HL-60 (cell line): ENCODE data around the gene SLAMF6.

Experiments
- CTCF ChIP-seq: IDR thresholded peaks from one replicate; pipeline ENCODE4 v1.5.1; 2011; ENCODE audit warnings: low read length, control low read depth, inconsistent platforms; ENCODE audit not compliant: insufficient read depth
- GABPA ChIP-seq: IDR thresholded peaks from 2 replicates; pipeline ENCODE4 v1.6.1; 2012; ENCODE audit warnings: low read depth
- POLR2AphosphoS5 ChIP-seq: IDR thresholded peaks from 2 replicates; pipeline ENCODE4 v1.6.1; 2012; ENCODE audit warnings: low read depth
- REST ChIP-seq: IDR thresholded peaks from 2 replicates; pipeline ENCODE4 v1.6.1; 2012; ENCODE audit warnings: low read depth; ENCODE audit not compliant: insufficient replicate concordance
- SPI1 ChIP-seq: IDR thresholded peaks from 2 replicates; pipeline ENCODE4 v1.6.1; 2012; ENCODE audit warnings: low read depth, mild to moderate bottlenecking, borderline replicate concordance

- TF ChIP-seq CTCF (no peak), REST (no peak), POLR2AphosphoS5 (no peak), GABPA (no peak), SPI1 (no peak)
Measured at GRCh38 chr1:160465123-160465522, 57.9 kb downstream of the SLAMF6 start.
